ENCODE data around the gene BTBD19. TPM values are rescaled to one million over a fixed set of nuclear protein-coding genes. Genes with fewer than 3 reads are reported as not detected.

The BTBD19 gene
- total and polyA plus RNA-seq, 2 of the 4 experiments (the other 2 are of a cell fraction) = 0.90 to 17.2 TPM

DNA sequence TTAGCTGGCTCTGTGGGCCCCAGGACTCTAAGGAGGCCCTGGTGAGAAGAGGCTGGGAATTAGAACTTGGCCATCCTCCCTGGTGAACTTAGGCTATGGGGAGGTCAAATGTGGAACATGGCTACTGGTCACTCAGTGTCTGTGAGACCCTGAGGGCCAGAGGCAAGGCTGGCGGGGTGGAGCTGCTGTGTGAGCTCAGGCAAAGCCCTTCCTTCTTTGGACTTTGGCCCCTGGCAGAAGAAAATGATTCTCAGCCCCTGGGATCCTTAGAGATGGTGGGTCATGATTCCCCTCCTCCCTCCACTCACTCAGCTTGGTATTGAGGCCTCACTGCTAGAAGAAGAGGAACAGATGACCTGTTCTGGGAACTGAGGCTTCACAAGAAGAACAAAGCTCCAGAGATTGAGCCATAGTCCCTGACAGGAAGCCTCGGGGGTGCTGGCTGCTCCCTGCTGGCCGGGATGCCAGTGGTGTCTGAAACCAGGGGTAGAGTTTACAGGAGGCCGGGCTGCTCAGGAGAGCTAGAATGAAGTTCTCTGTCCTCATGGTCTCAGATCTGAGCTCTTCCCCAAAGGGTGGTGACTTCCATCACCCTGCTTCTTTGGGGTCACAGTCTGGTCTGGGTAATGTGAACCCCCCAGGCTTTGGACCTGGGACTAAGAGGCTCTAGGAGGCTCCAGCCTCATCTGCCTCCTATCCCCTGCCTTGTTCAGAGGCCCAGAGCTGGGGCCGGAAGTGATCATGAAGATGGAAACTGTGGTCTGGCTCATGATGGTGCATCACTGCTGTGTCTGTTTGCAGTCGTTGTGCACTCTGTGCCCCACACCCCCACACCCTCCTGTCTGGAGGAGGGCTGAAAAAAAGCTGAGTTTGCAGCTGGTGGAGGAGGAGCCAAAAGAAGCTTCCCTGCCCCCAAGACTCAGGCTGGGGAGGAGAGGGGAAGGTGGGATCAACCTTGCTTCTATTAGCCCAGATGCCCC lies 905 bp downstream of the BTBD19 start:
- Histone ChIP-seq H3K9me3 (ENCODE audit: control insufficient read depth, insufficient read depth, low read length) (no peaks in the 10 kb centered on the region), H3K4me2 (ENCODE audit: low read depth, low read length) (peak overlapping the region; percentile 86), H4K5ac (ENCODE audit: low read depth, low read length) (peak overlapping the region; percentile 93), H2BK5ac (ENCODE audit: low read depth, low read length, poor library complexity, severe bottlenecking) (peak overlapping the region; percentile 96), H3K36me3 (ENCODE audit: control insufficient read depth, insufficient read depth, low read length) (peaks cover 20% of the 10 kb centered on the region), H2BK20ac (ENCODE audit: low read depth, low read length) (peak overlapping the region; percentile 93), H3K4me1 (ENCODE audit: control insufficient read depth, insufficient read depth, low read length) (peaks cover 53% of the 10 kb centered on the region), H2AK5ac (ENCODE audit: low read depth, low read length) (peak overlapping the region; percentile 100), H3K23ac (ENCODE audit: low read depth, low read length) (peak overlapping the region; percentile 98), H4K20me1 (ENCODE audit: insufficient read depth, low read length) (peaks cover 9% of the 10 kb centered on the region; the same call in 1 of the 2 replicates), H3K27me3 (ENCODE audit: control insufficient read depth, insufficient read depth, low read length) (no peaks in the 10 kb centered on the region), H3K9me1 (ENCODE audit: insufficient read depth, low read length) (peaks cover 34% of the 10 kb centered on the region), H4K91ac (ENCODE audit: insufficient read depth, low read depth, low read length) (peak overlapping the region; percentile 100), H3K4ac (ENCODE audit: low read depth, low read length) (peak overlapping the region; percentile 100), H3K18ac (ENCODE audit: low read depth, low read length) (peak overlapping the region; percentile 94), H3K4me3 (ENCODE audit: insufficient read depth, low read depth, low read length) (peak overlapping the region; percentile 40), H2BK120ac (ENCODE audit: low read depth, low read length) (peak overlapping the region; percentile 98), H3K14ac (replicated peaks; ENCODE audit: low read depth, low read length) (peak overlapping the region; percentile 98), H3K9ac (ENCODE audit: low read depth, low read length) (peak overlapping the region; percentile 96), H4K8ac (ENCODE audit: low read depth in 2 of 2, low read length in 2 of 2) (peak overlapping the region; percentile 94 to 97), H2AK9ac (replicated peaks; ENCODE audit: low read depth, low read length, poor library complexity) (peak overlapping the region; percentile 98), H2BK15ac (ENCODE audit: low read depth, low read length) (peak overlapping the region; percentile 98), H3K79me1 (ENCODE audit: low read depth in 1 of 2, low read length in 2 of 2) (peaks cover 17 to 64% of the 10 kb centered on the region in 2 experiments), H2AFZ (replicated peaks; ENCODE audit: low read length, poor library complexity) (peak overlapping the region; percentile 74), H3K56ac (ENCODE audit: extremely low read depth, insufficient read depth, low read length) (peak overlapping the region; percentile 95), H3K27ac (ENCODE audit: insufficient read depth, low read length) (peak overlapping the region; percentile 86)
- intact Hi-C loops (cut with micrococcal nuclease) = loop anchor here (5.0 to 10.0 kb wide), 2 partner anchors 77 to 496 kb away; partner anchors contain the start of gene RNU5D-1
- no TSS peak for BruUV-seq (replicated peaks)
- ATAC-seq (ENCODE audit: low read depth) (no peak), DNase-seq (peak; percentile 82)
- in situ Hi-C loops (cut with MboI; ENCODE audit: low sequenced_read_pairs) = no loop called here
- POLR2A ChIA-PET (ENCODE audit: unreplicated experiment) = interaction anchor here (0.6 to 3.7 kb wide), 6 partner anchors 9 to 764 kb away, joined by 3 to 30 read pairs (median 4); partner anchors contain the start of genes PLK3 and RNU5D-1
- dilution Hi-C loops (cut with HindIII; ENCODE audit: low sequenced_read_pairs, unreplicated experiment) = no loop called here
- CTCF ChIA-PET = interaction anchor here (0.5 to 1.7 kb wide), 5 partner anchors 9 to 709 kb away, joined by 3 to 6 read pairs (median 4); partner anchors contain the start of gene PLK3
- 0% methylated on average over 2 of the region's 6 CpGs; no CpG with 5 or more reads in 1 of the 2 experiments for WGBS, 2 experiments (ENCODE audit: extremely low coverage in 2 of 2, insufficient read length in 1 of 2)
- TF ChIP-seq FOS (IDR thresholded peaks at IDR 0.05; ENCODE audit: low read depth, low read length) (no peak), NFE2L2 (IDR thresholded peaks at IDR 0.05; ENCODE audit: low read depth, low read length) (0 out of 2 replicates have a peak, but pooled peaks have one; percentile 1), MAZ (IDR thresholded peaks at IDR 0.05; ENCODE audit: borderline replicate concordance, low read depth, low read length) (peak; percentile 55; the same call in 1 of the 2 replicates), CEBPB (IDR thresholded peaks at IDR 0.05; ENCODE audit: low read depth, low read length) (no peak), RFX5 (IDR thresholded peaks at IDR 0.05; ENCODE audit: low read depth, low read length) (no peak), SMC3 (IDR thresholded peaks at IDR 0.05; ENCODE audit: low read depth, low read length) (no peak; the same call in 1 of the 2 replicates), BHLHE40 (IDR thresholded peaks at IDR 0.05; ENCODE audit: low read depth, low read length) (no peak), RCOR1 (IDR thresholded peaks at IDR 0.05; ENCODE audit: insufficient replicate concordance, low read length) (no peak)
- TF ChIP-seq, protein P1, sequence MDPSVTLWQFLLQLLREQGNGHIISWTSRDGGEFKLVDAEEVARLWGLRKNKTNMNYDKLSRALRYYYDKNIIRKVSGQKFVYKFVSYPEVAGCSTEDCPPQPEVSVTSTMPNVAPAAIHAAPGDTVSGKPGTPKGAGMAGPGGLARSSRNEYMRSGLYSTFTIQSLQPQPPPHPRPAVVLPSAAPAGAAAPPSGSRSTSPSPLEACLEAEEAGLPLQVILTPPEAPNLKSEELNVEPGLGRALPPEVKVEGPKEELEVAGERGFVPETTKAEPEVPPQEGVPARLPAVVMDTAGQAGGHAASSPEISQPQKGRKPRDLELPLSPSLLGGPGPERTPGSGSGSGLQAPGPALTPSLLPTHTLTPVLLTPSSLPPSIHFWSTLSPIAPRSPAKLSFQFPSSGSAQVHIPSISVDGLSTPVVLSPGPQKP (IDR thresholded peaks at IDR 0.05; ENCODE audit: borderline replicate concordance, low read depth, low read length) = no peak
- TF ChIP-seq, protein P2, sequence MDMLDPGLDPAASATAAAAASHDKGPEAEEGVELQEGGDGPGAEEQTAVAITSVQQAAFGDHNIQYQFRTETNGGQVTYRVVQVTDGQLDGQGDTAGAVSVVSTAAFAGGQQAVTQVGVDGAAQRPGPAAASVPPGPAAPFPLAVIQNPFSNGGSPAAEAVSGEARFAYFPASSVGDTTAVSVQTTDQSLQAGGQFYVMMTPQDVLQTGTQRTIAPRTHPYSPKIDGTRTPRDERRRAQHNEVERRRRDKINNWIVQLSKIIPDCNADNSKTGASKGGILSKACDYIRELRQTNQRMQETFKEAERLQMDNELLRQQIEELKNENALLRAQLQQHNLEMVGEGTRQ (IDR thresholded peaks at IDR 0.05; ENCODE audit: low read depth, low read length) = no peak
- TF ChIP-seq, protein P3, sequence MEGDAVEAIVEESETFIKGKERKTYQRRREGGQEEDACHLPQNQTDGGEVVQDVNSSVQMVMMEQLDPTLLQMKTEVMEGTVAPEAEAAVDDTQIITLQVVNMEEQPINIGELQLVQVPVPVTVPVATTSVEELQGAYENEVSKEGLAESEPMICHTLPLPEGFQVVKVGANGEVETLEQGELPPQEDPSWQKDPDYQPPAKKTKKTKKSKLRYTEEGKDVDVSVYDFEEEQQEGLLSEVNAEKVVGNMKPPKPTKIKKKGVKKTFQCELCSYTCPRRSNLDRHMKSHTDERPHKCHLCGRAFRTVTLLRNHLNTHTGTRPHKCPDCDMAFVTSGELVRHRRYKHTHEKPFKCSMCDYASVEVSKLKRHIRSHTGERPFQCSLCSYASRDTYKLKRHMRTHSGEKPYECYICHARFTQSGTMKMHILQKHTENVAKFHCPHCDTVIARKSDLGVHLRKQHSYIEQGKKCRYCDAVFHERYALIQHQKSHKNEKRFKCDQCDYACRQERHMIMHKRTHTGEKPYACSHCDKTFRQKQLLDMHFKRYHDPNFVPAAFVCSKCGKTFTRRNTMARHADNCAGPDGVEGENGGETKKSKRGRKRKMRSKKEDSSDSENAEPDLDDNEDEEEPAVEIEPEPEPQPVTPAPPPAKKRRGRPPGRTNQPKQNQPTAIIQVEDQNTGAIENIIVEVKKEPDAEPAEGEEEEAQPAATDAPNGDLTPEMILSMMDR (conservative IDR thresholded peaks at IDR 0.05; ENCODE audit: low read depth, low read length) = 0 out of 2 replicates have a peak, but pooled peaks have one; percentile 9

Measured in IMR-90 (cell line).